ENCODE results near the gene DYNC1I1.

DNA sequence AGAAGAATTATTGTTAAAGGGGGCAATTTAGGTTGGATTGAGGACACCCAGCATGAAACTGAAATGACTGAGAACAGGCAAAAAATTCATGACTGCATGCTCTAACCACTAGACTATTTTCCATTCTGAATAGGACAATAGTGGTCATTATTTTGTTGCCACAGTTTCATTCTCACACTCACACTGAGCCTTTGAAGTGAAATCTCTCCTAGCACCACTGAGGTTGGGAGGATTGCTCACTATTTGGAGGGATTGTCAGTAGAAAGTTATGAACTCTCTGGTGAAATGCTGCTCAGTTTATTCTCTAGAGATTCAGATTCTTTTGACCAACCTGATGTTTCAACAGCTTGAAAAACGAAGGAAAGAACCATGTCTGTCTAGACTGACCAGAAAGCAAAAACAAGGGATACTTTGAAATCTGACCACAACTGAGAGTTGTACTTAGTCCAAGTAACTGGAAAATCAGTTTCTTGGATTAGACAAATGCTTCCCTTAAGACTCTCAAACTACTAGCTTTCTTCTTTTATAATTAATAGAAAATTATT is 191.2 kb downstream of the DYNC1I1 start:
- TF ChIP-seq, protein P1, sequence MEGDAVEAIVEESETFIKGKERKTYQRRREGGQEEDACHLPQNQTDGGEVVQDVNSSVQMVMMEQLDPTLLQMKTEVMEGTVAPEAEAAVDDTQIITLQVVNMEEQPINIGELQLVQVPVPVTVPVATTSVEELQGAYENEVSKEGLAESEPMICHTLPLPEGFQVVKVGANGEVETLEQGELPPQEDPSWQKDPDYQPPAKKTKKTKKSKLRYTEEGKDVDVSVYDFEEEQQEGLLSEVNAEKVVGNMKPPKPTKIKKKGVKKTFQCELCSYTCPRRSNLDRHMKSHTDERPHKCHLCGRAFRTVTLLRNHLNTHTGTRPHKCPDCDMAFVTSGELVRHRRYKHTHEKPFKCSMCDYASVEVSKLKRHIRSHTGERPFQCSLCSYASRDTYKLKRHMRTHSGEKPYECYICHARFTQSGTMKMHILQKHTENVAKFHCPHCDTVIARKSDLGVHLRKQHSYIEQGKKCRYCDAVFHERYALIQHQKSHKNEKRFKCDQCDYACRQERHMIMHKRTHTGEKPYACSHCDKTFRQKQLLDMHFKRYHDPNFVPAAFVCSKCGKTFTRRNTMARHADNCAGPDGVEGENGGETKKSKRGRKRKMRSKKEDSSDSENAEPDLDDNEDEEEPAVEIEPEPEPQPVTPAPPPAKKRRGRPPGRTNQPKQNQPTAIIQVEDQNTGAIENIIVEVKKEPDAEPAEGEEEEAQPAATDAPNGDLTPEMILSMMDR (IDR thresholded peaks at IDR 0.05; ENCODE audit: low read depth, low read length, missing input control): no peak
- TF ChIP-seq JUND (IDR thresholded peaks at IDR 0.05) (no peak), YY1 (IDR thresholded peaks at IDR 0.05) (no peak), GABPA (IDR thresholded peaks at IDR 0.05 in 1 of 2, conservative IDR thresholded peaks at IDR 0.05 in 1 of 2) (no peak), RAD21 (IDR thresholded peaks at IDR 0.05) (no peak), HNF4A (conservative IDR thresholded peaks at IDR 0.05) (no peak), FOXA1 (IDR thresholded peaks at IDR 0.05) (no peak)
- TF ChIP-seq, protein P2, sequence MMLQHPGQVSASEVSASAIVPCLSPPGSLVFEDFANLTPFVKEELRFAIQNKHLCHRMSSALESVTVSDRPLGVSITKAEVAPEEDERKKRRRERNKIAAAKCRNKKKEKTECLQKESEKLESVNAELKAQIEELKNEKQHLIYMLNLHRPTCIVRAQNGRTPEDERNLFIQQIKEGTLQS (IDR thresholded peaks at IDR 0.05): no peak
- TF ChIP-seq, protein P3, sequence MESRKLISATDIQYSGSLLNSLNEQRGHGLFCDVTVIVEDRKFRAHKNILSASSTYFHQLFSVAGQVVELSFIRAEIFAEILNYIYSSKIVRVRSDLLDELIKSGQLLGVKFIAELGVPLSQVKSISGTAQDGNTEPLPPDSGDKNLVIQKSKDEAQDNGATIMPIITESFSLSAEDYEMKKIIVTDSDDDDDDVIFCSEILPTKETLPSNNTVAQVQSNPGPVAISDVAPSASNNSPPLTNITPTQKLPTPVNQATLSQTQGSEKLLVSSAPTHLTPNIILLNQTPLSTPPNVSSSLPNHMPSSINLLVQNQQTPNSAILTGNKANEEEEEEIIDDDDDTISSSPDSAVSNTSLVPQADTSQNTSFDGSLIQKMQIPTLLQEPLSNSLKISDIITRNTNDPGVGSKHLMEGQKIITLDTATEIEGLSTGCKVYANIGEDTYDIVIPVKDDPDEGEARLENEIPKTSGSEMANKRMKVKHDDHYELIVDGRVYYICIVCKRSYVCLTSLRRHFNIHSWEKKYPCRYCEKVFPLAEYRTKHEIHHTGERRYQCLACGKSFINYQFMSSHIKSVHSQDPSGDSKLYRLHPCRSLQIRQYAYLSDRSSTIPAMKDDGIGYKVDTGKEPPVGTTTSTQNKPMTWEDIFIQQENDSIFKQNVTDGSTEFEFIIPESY (IDR thresholded peaks at IDR 0.05): no peak
- TF ChIP-seq, protein P4, sequence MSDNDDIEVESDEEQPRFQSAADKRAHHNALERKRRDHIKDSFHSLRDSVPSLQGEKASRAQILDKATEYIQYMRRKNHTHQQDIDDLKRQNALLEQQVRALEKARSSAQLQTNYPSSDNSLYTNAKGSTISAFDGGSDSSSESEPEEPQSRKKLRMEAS (IDR thresholded peaks at IDR 0.05): no peak
- TF ChIP-seq, protein P5, sequence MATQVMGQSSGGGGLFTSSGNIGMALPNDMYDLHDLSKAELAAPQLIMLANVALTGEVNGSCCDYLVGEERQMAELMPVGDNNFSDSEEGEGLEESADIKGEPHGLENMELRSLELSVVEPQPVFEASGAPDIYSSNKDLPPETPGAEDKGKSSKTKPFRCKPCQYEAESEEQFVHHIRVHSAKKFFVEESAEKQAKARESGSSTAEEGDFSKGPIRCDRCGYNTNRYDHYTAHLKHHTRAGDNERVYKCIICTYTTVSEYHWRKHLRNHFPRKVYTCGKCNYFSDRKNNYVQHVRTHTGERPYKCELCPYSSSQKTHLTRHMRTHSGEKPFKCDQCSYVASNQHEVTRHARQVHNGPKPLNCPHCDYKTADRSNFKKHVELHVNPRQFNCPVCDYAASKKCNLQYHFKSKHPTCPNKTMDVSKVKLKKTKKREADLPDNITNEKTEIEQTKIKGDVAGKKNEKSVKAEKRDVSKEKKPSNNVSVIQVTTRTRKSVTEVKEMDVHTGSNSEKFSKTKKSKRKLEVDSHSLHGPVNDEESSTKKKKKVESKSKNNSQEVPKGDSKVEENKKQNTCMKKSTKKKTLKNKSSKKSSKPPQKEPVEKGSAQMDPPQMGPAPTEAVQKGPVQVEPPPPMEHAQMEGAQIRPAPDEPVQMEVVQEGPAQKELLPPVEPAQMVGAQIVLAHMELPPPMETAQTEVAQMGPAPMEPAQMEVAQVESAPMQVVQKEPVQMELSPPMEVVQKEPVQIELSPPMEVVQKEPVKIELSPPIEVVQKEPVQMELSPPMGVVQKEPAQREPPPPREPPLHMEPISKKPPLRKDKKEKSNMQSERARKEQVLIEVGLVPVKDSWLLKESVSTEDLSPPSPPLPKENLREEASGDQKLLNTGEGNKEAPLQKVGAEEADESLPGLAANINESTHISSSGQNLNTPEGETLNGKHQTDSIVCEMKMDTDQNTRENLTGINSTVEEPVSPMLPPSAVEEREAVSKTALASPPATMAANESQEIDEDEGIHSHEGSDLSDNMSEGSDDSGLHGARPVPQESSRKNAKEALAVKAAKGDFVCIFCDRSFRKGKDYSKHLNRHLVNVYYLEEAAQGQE (IDR thresholded peaks at IDR 0.05): no peak
